SIG-M5 (cell line): ENCODE data around the gene HSD17B8.
"Not testable (repeated sequence)": the region's sequence is repeated elsewhere in the genome, so short reads cannot be mapped to it uniquely, and the experiment has no call there.

Experiments
- DNase-seq: peaks from one replicate; lab custom pipeline; 2025; lab: John Stamatoyannopoulos, UW

The HSD17B8 gene

GRCh38 chr6:33206027-33206863 is 1.8 kb downstream of the HSD17B8 start:
- no peak for DNase-seq

- no peak for DNase-seq
These were observed 2.6 kb downstream of the HSD17B8 start for GRCh38 chr6:33206864-33207551.

- DNase-seq: no peak
These were observed 3.2 kb downstream of the HSD17B8 start for GRCh38 chr6:33207552-33208090.

GRCh38 chr6:33208091-33208967 is 3.9 kb downstream of the HSD17B8 start, which contains the start of gene RING1:
Gene RING1 (plus strand): TSS chr6:33208500. CDS start chr6:33208823, 323 bp downstream.
- no peak for DNase-seq

- no peak for DNase-seq
These were observed 5.4 kb downstream of the HSD17B8 start for GRCh38 chr6:33209856-33210255.

- DNase-seq: no peak
These were observed 6.7 kb downstream of the HSD17B8 start for GRCh38 chr6:33211136-33211535.

- no peak for DNase-seq
These were observed 7.4 kb downstream of the HSD17B8 start for GRCh38 chr6:33211666-33212422.

GRCh38 chr6:33212857-33213165 is 8.4 kb downstream of the HSD17B8 start:
- DNase-seq: no peak

GRCh38 chr6:33213166-33213988 is 8.9 kb downstream of the HSD17B8 start:
- no peak for DNase-seq

- no peak for DNase-seq
These were observed 9.5 kb downstream of the HSD17B8 start for GRCh38 chr6:33213989-33214335.

- DNase-seq: no peak
These were observed 11.0 kb downstream of the HSD17B8 start for GRCh38 chr6:33215271-33216116.

- no peak for DNase-seq
These were observed 11.7 kb downstream of the HSD17B8 start for GRCh38 chr6:33216117-33216649.

- no peak for DNase-seq
These were observed 12.8 kb downstream of the HSD17B8 start for GRCh38 chr6:33217246-33217645.

- DNase-seq: no peak
These were observed 13.2 kb downstream of the HSD17B8 start for GRCh38 chr6:33217681-33218080.

- not testable (repeated sequence) for DNase-seq
These were observed 22.2 kb downstream of the HSD17B8 start for GRCh38 chr6:33226503-33227120.

GRCh38 chr6:33235221-33235634 is 30.8 kb downstream of the HSD17B8 start:
- no peak for DNase-seq

GRCh38 chr6:33236328-33236727 is 31.9 kb downstream of the HSD17B8 start:
- DNase-seq: no peak

GRCh38 chr6:33236852-33237251 is 32.4 kb downstream of the HSD17B8 start:
- DNase-seq: no peak

GRCh38 chr6:33237741-33238140 is 33.3 kb downstream of the HSD17B8 start:
- DNase-seq: no peak
